ENCODE data around the gene L3MBTL3.
A peak's percentile ranks its signal among the peaks of the same experiment; 100 is the strongest.
"Not testable (repeated sequence)": the region's sequence is repeated elsewhere in the genome, so short reads cannot be mapped to it uniquely, and the experiment has no call there.

Gene L3MBTL3

DNA sequence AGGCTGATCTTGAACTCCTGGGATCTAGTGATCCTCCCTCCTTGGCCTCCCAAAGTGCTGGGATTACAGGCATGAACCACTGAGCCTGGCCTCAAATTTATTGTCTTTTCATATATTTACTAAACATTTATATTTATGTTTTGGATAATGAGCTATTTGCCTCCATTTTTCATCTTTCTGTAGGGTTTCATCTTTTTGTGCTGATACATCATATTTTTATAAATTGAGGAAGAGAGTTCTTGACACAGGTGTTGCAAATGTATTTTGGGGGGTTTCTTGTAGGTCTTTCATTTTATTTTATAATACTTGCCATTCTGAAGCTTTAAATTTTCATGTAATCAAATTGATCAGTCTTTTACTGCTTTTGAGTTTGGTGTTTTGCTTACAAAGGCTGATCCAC lies 72.4 kb downstream of the L3MBTL3 start:
- no peak for DNase-seq

DNA sequence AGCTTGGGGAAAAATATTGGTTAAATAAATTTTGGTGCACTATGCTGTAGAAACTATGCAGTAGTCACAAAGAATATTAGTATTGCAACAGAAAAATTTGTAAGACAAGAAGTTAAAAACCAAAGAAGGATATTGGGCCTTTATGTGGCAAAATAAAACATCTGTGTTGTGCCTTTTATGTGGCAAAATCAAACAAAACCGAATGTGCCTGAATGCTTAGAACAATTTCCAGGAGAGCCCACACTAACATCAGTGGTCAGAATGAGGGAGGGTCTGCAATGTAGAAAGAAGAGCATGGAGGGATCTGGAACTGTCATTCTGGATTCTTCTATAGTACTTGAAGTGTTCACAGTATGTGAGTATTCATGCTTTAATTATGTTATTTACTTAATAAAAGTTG lies 75.2 kb downstream of the L3MBTL3 start:
- DNase-seq: no peak

DNA sequence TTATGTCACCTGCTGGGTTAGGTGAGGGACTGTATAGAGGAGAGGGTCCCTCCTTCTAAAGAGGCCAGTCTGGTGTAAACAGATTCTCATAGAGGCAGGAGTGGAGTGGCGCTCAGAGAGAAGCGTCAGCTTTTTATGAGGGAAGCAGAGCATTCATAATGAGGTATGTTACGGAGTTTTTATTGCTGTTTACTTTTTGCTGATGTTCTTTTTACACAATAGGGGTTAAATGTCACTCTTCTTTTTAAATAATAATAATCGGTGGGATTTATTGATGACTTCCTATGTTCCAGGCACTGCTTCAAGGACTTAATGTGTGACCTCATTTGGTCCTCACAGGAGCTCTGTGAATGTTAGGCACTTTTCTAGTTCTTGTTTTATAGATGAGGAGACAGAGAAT lies 79.9 kb downstream of the L3MBTL3 start:
- no peak for DNase-seq

DNA sequence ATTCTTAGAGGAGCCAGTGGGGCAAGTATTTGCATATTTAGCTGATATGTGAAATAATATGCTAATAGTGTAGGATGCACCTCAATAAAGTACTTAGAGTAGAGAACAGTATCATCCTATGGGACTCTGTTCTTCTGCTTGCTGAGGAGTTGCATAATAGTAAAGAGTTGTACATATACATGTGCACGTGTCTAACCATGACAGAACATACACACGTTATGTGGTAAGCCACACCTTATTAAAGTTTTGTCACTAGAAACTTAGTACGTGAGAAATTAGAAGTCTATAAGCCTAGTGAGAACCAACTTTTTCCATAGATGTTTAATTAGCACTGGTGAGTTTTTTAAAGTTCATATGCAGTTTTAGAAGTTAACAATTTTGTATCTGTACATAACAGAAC lies 80.7 kb downstream of the L3MBTL3 start:
- no peak for DNase-seq

DNA sequence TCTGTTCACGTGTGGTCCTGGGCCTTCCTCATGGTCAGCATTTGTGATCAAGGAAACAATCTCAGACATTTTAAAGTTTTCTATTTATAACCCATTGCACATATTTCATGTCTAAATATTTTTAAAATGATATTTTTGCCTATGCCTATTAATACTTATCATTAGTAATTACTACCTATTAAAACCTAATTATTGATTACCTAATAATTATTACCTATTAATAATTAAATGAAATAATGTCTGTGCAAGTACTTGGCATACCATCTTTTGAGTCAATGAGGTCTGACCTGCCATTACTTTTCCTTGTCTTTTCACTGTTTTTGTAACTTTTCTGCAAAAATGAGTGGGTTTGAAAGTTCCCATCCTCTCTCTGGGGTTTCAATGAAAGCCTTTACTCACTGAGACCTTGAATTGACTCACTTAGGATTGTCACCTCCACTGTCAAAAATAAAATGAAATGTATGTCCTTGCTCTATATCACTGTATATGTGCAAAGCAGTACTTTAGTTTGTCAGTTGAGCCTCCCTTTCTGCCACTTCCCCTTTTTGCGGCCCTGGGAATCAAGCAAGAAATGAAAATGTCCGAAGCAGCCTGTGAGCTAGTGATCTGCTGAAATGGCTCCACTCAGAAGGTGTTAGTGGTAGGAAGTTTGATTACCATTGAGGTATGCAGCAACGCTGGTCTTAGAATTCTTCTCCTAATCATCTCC lies 87.8 kb downstream of the L3MBTL3 start:
- peak in 1 of 2 donors; percentile 22 for DNase-seq

DNA sequence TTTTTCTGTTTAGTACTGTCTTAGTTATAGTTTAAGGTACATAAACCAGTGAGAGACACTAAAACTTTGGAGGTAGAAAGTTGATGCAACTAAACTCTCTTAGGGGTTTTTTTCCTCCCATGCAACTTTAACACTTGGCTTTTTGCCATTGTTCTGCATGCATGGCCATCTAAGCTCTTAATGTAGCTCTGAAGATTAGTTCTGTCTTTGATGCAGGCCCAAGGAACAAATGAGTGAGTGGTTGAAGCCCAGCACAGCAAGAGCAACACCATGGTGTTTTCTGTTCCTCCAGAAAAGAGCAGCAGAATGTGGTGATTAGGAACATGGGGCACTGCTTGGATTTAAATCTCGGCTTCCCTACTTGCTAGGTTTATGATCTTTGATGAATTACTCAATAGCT lies 89.3 kb downstream of the L3MBTL3 start:
- DNase-seq: no peak

DNA sequence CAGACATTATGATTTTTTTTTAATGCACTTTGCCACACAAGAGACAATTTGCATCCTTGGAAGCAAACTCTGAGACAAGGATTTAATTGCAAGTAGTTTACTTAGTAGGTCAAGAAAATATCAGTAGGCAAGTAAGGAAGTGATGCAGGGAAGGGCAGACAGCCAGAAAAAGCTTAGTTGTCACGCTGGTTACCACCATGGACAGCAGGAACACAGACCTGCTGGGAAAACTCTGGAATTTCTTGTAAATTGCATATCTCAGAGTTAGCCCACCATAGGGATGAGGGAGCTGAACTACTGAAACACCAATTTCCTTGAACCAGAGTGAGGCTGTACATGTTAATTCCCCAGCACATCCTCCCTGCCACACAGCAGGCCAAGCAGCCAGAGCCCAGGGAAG lies 92.7 kb downstream of the L3MBTL3 start:
- DNase-seq: no peak

DNA sequence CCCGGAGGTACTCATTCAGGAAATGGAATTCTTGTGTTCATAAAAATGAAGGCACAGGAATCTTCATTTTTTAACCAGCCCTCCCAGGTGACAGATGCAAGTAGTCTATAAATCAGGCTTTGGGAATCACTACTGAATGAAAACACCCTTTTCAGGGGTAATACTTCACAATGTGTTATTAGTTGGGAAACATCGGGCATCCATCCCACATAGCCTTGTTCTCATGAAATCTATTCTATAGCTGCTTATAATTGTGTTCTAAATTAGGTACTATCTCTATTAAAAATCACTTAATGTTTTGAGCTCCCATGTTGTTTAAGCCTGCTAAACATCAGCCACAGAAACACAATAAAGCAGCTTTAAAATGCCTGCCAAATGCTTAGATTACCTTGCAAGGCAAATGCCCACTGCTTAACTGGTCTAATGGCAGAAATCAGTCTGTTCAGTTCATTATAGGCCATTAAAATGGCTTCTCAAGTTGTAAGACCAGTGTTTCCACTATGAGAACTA lies 94.9 kb downstream of the L3MBTL3 start:
- DNase-seq: no peak

DNA sequence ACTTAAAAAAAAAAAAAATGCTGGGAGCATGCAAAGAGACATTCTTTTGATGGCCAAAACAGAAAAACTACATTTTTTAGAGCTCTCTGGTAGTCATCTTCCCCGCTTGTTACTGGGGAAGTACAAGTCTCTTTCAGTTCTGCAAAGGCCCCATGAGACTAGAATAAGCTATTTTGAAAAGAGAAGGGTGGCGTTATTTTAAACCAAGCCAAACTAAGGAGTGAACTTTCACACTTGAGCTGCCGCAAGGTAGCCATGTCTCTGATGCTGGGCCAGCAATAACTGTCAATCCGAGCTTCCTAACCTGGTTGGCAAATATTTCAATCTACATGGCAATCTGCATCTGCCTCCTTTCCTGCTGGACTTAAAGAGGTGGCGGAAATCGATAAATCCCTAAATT lies 96.7 kb downstream of the L3MBTL3 start:
- DNase-seq: no peak

DNA sequence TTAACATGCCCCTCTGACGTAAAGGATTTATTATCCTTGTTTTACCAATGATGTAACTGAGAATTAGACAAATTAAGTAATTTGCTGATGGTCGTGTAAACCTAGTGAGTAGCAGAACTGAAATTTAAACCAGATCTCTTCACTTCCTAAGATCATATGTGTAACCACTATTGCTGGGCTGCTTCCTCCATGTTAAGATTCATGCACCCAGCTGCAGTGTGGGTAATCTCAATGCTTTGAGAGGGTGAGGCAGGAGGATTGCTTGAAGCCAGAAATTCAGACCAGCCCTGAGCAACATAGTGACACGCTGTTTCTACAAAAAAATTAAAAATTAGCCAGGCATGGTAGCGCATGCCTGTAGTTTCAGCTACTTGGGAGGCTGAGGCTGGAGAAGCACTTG lies 97.9 kb downstream of the L3MBTL3 start:
- no peak for DNase-seq

DNA sequence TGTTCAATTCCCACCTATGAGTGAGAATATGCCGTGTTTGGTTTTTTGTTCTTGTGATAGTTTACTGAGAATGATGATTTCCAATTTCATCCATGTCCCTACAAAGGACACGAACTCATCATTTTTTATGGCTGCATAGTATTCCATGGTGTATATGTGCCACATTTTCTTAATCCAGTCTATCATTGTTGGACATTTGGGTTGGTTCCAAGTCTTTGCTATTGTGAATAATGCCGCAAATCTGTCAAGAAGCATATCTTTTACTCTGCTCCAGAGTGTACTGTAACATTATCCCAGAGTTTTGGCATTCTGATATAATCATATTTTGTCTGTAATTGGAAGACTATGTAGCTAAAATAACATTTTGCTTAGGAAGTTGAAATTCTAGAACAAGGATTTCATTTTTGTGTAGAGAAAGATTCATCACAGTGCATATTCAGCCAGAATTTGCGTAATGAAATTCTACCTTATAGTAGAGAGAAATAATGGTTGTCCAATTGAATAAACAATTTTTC lies 98.9 kb downstream of the L3MBTL3 start:
- not testable (repeated sequence) for DNase-seq

DNA sequence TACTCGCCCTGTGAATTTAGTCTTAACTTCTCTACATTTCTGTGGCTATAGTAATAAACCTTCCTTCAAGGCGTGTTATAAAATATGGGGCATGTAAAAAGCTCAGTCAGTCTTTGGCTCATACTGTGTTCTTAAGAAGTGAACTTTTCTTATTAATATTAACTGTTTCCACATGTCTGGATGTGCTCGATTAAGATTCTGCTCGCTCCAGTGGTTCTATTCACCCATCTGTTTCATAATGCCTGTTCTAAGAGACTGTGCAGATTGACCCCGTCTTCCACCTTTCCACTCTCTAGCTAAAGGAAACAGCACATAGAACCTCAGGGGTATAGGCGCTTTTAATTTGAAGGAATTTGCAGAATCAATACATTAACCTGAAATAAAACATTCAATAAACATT lies 99.9 kb downstream of the L3MBTL3 start:
- DNase-seq: no peak

DNA sequence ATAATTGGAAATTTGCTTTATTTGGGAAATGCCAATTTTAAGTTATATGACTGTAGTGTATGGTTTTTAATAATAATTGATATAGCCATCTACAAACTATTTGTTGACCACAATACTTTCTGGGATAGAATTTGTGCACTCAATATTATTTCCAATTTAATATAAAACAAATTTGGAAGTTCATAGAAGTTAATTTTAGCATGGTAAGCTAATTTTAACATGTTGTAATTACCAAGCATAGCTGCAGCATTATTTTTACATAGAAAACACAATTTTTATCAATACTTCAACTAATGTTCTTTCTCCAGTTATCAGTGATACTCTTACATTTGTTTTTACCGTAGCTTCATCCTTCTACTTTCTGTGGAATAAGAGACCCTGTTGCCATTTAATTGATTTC lies 100.8 kb downstream of the L3MBTL3 start:
- no peak for DNase-seq

DNA sequence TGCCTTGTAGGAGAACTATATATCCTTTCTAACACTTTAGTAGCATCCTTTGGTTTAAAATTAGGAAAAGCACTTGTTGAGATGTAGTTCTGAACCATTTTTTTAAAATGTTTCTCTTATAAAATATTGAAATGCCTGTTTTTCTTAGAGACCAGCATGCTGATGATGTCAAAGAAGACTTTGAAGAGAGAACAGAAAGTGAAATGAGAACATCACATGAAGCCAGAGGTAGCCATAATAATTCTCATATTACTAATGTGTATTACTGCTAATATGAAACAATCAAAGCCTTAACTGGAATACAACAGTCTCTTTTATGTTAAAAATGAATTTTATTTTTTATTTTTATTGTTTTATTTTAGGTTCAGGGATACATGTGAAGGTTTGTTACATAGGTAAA lies 102.3 kb downstream of the L3MBTL3 start:
- no peak for DNase-seq

DNA sequence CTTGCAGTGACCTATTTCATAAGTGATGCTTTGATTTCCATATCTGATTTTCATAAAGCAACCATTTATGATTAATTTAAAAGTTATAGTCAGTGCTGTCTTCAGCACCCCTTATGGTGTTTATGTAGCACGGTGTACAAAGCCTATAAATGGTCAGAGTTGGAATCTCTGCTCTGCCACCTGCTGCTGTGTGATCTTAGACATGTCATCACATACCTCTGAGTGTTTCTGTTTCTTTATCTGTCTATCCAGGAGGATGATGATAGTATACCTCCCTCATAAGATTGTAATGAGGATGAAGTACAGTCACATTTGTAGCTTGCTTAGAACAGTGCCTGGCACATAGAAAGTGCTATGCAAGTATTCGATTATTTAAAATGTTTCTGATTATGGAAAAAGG lies 103.9 kb downstream of the L3MBTL3 start:
- no peak for DNase-seq

DNA sequence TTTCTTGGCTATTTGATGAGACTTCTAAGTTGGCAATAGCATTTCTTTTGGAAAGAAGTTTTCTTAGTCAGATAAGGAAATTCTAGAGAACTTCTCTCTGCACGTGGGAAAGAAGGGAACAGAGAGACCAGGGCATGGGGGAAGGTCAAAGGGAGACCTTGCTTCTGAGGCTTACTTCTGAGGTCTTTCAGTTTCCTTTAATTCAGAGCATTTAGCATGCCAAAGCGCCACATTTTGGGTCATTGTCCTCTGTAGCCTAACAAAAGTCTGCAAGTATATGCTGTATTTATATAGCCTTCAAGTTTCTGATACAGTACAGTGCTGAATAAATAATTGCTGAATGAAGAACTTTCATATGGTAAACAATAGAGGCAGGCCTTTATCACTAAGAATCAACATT lies 108.8 kb downstream of the L3MBTL3 start:
- DNase-seq: no peak

DNA sequence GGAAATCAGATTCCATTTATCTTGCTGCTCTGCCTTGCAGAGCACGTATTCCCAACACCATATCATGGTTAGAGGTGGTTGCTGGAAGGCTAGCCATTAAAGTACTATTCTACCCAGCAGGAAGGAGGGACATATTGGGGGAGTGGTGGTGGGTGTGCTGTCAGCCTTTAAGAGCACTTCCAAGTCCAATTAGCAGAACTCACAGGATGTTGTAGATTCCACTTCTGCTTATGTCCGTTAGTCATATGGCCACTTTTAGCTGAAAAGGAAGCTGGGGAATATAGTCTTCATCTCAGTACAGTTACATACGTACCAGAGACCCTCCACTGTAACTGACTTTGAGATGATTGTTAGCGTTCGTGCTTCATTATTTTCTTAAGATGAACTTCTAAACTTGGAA lies 109.9 kb downstream of the L3MBTL3 start:
- DNase-seq: no peak

DNA sequence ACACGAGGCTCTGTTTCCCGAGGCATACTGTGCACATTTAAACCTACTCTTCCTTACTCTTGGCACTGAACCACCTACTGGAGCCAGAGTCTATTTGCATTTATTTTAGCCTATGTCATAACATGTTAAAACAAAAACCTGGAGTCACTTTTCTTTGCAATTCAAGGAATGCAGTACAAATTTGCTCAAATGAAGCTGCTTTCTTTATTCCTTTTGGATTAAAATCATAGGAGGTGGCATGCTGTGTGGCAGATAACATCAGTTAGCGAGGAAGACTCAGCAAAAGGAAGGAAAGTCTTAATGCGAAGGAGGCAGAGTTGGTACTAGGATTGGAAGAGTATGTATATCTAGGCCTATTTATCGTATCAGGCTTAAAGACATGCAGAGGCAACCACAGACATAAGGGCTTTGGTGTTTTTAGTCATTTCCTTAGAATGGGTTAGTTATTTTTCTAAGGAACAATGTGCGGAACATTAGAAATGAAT lies 111.4 kb downstream of the L3MBTL3 start:
- no peak for DNase-seq

DNA sequence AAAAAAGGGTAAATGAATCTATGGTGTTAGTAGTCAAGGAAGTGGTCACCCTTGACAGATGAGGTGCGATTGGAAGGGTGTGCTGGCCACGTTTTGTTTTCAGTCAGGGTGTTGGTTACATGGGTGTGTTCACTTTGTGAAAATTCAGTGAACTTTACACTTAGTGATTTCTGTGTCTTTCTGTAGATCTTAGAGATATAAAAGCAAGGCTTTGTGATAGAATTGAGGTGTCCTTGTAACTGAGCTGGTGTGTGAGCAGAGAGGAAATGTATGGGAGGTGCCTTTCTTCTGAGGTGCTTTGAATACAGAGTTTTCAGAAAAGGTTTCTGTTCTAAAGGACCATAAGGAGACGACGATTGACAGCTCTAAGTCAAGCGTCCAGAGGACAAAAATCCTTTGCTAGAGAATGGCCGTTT lies 113.9 kb downstream of the L3MBTL3 start:
- peak; percentile 68 to 83 for DNase-seq

DNA sequence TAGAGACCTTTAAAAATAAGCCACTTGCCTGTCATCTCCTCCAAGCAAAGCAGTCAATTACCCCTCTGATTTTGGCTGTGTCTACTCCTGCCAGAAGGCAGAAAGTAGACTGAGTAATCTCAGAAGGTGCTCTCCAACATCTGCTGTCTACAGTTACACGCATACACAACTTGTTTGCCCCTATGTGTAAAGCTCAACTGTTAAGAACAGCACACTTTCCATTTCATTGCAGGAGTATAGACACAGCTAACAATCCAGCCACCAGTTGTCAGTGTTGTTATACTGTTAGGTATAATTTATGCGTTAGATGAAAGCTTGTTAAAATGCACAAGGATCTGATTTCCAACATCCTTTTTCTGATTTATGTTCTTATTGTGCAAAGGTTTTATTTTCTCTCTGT lies 116.2 kb downstream of the L3MBTL3 start:
- peak in 1 of 2 donors; percentile 32 for DNase-seq

DNA sequence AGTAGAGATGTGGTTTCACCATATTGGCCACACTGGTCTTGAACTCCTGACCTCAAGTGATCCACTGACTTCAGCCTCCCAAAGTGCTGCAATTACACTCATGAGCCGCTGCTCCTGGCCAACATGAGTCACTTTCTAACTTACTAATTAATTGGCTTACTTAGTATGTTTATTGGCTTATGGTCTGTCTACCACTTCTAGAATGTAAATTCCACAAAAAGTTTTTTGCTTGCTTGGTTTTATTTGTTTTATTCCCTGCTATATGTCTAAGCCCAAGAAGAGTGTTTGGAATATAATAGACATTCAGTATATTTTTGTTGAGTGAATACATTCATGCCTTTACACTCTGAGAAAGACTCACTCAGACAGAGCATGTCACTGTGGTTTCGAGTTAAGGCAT lies 118.4 kb downstream of the L3MBTL3 start:
- no peak for DNase-seq

DNA sequence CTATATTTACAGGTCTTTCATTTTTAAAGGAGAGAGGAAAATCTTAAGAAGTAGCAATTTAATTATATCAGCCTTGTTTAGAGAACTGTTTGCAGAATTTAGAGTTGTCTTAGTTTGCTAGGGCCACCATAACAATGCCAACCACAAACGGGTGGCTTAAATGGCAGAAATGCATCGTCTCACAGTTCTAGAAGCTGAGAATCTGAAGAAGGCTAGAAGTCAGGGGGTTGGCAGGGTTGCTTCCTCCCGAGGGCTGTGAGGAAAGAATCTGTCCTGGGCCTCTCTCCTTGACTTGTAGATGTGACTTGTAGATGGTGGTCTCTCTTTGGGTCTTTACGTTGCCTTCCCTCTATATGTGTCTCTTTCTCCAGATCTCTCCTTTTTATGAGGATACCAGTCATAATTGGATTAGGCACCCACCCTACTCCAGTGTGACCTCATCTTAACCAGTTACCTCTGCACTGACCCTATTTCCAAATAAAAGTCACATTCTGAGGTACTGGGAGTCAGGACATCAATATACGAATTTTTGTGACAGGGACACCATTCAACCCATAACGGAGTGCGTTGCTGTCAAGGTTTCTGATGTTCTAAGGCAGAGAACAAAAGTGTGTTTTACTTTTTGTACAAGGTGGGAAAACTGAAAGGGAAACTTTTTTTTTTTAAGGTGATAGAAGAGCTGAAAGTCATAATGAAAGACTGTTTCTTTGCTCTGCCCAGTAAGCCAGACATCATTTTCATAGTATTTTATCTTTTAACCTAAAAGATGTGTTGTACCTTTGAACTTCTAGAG lies 119.9 kb downstream of the L3MBTL3 start:
- peak in 1 of 2 donors; percentile 33 for DNase-seq

DNA sequence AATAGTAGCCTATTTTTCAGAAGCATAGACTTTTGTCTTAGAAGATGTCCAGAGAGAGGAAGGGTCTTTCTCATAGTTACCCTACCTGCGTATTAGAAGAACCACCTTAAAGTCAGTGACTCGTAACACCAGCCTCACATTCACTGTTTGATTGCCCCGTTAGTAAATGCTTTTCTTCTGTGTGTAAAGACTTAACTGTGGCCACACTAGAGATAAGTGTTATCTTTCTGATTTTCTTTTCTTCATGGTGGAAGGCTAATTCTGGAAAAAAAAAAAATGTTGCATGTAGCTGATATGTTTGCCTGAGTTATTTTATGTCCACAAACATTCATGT lies 120.5 kb downstream of the L3MBTL3 start:
- no peak for DNase-seq

DNA sequence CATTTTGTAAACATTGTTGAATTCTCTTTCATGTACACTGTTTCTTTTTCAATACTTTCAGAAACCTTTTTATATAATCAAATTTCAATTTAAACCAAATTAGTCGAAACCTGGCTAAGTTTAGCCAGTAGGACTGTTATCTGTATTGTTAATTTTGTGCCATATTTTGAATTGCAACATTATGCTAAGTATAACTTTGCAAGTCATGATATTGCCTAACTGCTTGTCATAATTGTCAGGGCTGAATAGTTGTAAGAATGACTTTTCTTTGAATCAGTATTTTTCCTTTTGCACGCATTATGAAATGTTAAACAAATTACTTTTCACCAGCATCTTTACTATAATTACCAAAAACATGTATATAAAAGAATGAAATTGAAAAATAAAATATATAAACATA lies 121.7 kb downstream of the L3MBTL3 start:
- no peak for DNase-seq

Measured in CD4-positive, alpha-beta T cell treated with Interleukin-4 for 1 hour (primary cell).